ENCODE data around the gene CALR. TPM values are rescaled to one million over a fixed set of nuclear protein-coding genes. Genes with fewer than 3 reads are reported as not detected.

Gene CALR
- total and polyA plus RNA-seq, 9 of the 15 experiments (the other 6 are each of a cell fraction or from before 2014, with no cell fraction given): 126 to 811 (median 642) TPM

DNA sequence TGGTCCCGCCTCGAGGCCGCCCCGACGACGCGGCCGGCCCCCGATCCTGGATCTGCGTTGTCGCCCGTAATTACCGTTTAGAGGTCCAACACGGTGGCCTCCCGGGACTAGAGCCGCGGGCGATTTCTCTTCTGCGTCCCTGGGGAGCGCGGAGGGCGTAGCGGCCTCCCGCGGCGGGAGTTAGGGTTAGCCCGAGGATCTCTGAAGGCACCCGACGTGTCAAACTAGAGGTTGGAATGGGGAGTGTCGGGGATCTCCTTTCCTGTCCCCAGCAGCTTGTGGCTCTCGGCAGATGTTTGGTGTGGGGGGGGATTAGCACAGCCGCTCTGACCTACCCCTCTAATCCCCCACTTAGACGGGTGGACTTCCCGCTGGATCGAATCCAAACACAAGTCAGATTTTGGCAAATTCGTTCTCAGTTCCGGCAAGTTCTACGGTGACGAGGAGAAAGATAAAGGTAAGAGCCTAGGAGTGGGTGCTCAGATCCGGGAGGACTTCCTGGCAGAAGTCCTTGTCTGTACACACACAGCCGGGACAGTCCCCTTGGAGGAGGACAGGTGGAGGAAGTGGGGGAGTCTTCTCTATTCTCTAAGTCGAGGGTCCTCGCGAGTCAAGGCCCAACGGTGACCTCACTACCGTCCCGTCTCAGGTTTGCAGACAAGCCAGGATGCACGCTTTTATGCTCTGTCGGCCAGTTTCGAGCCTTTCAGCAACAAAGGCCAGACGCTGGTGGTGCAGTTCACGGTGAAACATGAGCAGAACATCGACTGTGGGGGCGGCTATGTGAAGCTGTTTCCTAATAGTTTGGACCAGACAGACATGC is 581 bp downstream of the CALR start (continued):
- TF ChIP-seq, protein P1, sequence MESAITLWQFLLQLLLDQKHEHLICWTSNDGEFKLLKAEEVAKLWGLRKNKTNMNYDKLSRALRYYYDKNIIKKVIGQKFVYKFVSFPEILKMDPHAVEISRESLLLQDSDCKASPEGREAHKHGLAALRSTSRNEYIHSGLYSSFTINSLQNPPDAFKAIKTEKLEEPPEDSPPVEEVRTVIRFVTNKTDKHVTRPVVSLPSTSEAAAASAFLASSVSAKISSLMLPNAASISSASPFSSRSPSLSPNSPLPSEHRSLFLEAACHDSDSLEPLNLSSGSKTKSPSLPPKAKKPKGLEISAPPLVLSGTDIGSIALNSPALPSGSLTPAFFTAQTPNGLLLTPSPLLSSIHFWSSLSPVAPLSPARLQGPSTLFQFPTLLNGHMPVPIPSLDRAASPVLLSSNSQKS (CRISPR knock-in tag; IDR thresholded peaks at IDR 0.05): no peak
- TF ChIP-seq BDP1 (IDR thresholded peaks at IDR 0.05; ENCODE audit: insufficient read depth, insufficient read length) (no peak), HDAC6 (IDR thresholded peaks at IDR 0.05; ENCODE audit: low read depth, low read length) (no peak), ILF3 (IDR thresholded peaks at IDR 0.05; ENCODE audit: borderline replicate concordance) (no peak), KDM5B (IDR thresholded peaks at IDR 0.05; ENCODE audit: insufficient replicate concordance, low read depth, low read length) (peak; percentile 19), POLR2AphosphoS2 (IDR thresholded peaks at IDR 0.05; ENCODE audit: low read length) (peak; percentile 19; the same call in 1 of the 2 replicates), ZEB2 (IDR thresholded peaks at IDR 0.05) (no peak), PHF21A (IDR thresholded peaks at IDR 0.05; ENCODE audit: borderline replicate concordance, low read depth) (0 out of 2 replicates have a peak, but pooled peaks have one; percentile 6), SOX6 (IDR thresholded peaks at IDR 0.05) (no peak), JUND (IDR thresholded peaks at IDR 0.05; ENCODE audit: borderline replicate concordance, low read depth, low read length) (0 out of 2 replicates have a peak, but pooled peaks have one; percentile 2), JUND (tag; IDR thresholded peaks at IDR 0.05; ENCODE audit: borderline replicate concordance, low read depth, low read length) (no peak), NELFE (IDR thresholded peaks at IDR 0.05; ENCODE audit: insufficient read depth, insufficient read length) (no peak), FIP1L1 (IDR thresholded peaks at IDR 0.05; ENCODE audit: low read depth, low read length, poor library complexity, severe bottlenecking) (peak; percentile 55), TGIF2 (CRISPR knock-in tag; IDR thresholded peaks at IDR 0.05) (peak; percentile 96), CREBBP (IDR thresholded peaks at IDR 0.05; ENCODE audit: low read depth, low read length) (no peak), ELF4 (CRISPR knock-in tag; IDR thresholded peaks at IDR 0.05) (0 out of 2 replicates have a peak, but pooled peaks have one; percentile 5), ZBTB17 (CRISPR knock-in tag; IDR thresholded peaks at IDR 0.05) (no peak), MYBL2 (IDR thresholded peaks at IDR 0.05; ENCODE audit: low read depth) (no peak), MYBL2 (CRISPR knock-in tag; IDR thresholded peaks at IDR 0.05; ENCODE audit: borderline replicate concordance) (no peak), RB1 (IDR thresholded peaks at IDR 0.05; ENCODE audit: low read depth) (no peak), HDAC8 (tag; IDR thresholded peaks at IDR 0.05) (no peak; the same call in 1 of the 2 replicates)
- TF ChIP-seq, protein P2, sequence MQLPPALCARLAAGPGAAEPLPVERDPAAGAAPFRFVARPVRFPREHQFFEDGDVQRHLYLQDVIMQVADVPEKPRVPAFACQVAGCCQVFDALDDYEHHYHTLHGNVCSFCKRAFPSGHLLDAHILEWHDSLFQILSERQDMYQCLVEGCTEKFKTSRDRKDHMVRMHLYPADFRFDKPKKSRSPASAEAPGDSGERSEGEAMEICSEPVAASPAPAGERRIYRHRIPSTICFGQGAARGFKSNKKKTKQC (CRISPR knock-in tag; IDR thresholded peaks at IDR 0.05): 0 out of 2 replicates have a peak, but pooled peaks have one; percentile 47
- TF ChIP-seq, protein P3, sequence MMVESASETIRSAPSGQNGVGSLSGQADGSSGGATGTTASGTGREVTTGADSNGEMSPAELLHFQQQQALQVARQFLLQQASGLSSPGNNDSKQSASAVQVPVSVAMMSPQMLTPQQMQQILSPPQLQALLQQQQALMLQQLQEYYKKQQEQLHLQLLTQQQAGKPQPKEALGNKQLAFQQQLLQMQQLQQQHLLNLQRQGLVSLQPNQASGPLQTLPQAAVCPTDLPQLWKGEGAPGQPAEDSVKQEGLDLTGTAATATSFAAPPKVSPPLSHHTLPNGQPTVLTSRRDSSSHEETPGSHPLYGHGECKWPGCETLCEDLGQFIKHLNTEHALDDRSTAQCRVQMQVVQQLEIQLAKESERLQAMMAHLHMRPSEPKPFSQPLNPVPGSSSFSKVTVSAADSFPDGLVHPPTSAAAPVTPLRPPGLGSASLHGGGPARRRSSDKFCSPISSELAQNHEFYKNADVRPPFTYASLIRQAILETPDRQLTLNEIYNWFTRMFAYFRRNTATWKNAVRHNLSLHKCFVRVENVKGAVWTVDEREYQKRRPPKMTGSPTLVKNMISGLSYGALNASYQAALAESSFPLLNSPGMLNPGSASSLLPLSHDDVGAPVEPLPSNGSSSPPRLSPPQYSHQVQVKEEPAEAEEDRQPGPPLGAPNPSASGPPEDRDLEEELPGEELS (CRISPR knock-in tag; IDR thresholded peaks at IDR 0.05; ENCODE audit: borderline replicate concordance): no peak
- TF ChIP-seq, protein P4, sequence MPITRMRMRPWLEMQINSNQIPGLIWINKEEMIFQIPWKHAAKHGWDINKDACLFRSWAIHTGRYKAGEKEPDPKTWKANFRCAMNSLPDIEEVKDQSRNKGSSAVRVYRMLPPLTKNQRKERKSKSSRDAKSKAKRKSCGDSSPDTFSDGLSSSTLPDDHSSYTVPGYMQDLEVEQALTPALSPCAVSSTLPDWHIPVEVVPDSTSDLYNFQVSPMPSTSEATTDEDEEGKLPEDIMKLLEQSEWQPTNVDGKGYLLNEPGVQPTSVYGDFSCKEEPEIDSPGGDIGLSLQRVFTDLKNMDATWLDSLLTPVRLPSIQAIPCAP (CRISPR knock-in tag; IDR thresholded peaks at IDR 0.05; ENCODE audit: borderline replicate concordance): 0 out of 2 replicates have a peak, but pooled peaks have one; percentile 58
